Cardiac fibroblast (primary cell): ENCODE data around the gene UGT2B15.
"Not testable (repeated sequence)": the region's sequence is repeated elsewhere in the genome, so short reads cannot be mapped to it uniquely, and the experiment has no call there.

Experiments
- DNase-seq, 2 donors: peaks; one replicate each; pipeline versions ENCODE4 v3.0.0 to v3.0.0-alpha.2; 2010; ENCODE audit warnings: low read depth in 2 of 2
- H3K4me3 ChIP-seq, 2 donors: replicated peaks in 1 of 2; 1 replicate in 1 of 2; 2 replicates in 1 of 2; pipeline ENCODE4 v1.5.1; 2011; ENCODE audit warnings: low read depth in 2 of 2, low read length in 2 of 2, mild to moderate bottlenecking in 2 of 2, moderate library complexity in 1 of 2
- CTCF ChIP-seq: IDR thresholded peaks from one replicate; pipeline ENCODE4 v1.5.1; 2011; ENCODE audit warnings: low read depth, mild to moderate bottlenecking, low read length, inconsistent platforms

Gene UGT2B15

GRCh38 chr4:68700152-68700551, 29.7 kb upstream of the UGT2B15 start:
- no peak overlapping the region for H3K4me3 ChIP-seq
- no peak for TF ChIP-seq CTCF
- DNase-seq: no peak

- DNase-seq: no peak
- no peak for TF ChIP-seq CTCF
- H3K4me3 ChIP-seq: no peak overlapping the region
Measured at GRCh38 chr4:68693325-68694075, 23.0 kb upstream of the UGT2B15 start.

GRCh38 chr4:68691186-68691585, 20.7 kb upstream of the UGT2B15 start:
- no peak for DNase-seq
- TF ChIP-seq CTCF: no peak
- no peak overlapping the region for H3K4me3 ChIP-seq

- DNase-seq: no peak
- no peak for TF ChIP-seq CTCF
- H3K4me3 ChIP-seq: no peak overlapping the region
Measured at GRCh38 chr4:68683034-68683433, 12.6 kb upstream of the UGT2B15 start.

GRCh38 chr4:68681298-68681697, 10.8 kb upstream of the UGT2B15 start:
- H3K4me3 ChIP-seq, DNase-seq: not testable (repeated sequence)

- no peak overlapping the region for H3K4me3 ChIP-seq
- no peak for TF ChIP-seq CTCF
- DNase-seq: no peak
Measured at GRCh38 chr4:68673143-68673542, 2.7 kb upstream of the UGT2B15 start.

- H3K4me3 ChIP-seq, DNase-seq: not testable (repeated sequence)
Measured at GRCh38 chr4:68671217-68671616, 765 bp upstream of the UGT2B15 start.

GRCh38 chr4:68668537-68669163, 1.8 kb downstream of the UGT2B15 start:
- not testable (repeated sequence) for H3K4me3 ChIP-seq, DNase-seq

GRCh38 chr4:68667551-68667950, 2.9 kb downstream of the UGT2B15 start:
- H3K4me3 ChIP-seq, DNase-seq: not testable (repeated sequence)

GRCh38 chr4:68664721-68665120, 5.7 kb downstream of the UGT2B15 start:
- not testable (repeated sequence) for DNase-seq, H3K4me3 ChIP-seq

- not testable (repeated sequence) for H3K4me3 ChIP-seq, DNase-seq
Measured at GRCh38 chr4:68662836-68663574, 7.4 kb downstream of the UGT2B15 start.
